Daoy (cell line): ENCODE data around the gene IWS1. TPM values are rescaled to one million over a fixed set of nuclear protein-coding genes. Genes with fewer than 3 reads are reported as not detected.
"Not testable (repeated sequence)": the region's sequence is repeated elsewhere in the genome, so short reads cannot be mapped to it uniquely, and the experiment has no call there.

Source experiments
- DNase-seq: peaks from one replicate; pipeline ENCODE4 v3.0.0-alpha.2; 2015; ENCODE audit warnings: low read depth
- total RNA-seq: library from RNA; depleted of rRNA; stranded (reverse); fragments of >200 nt; shearing (Covaris generic); gene quantifications from 2 replicates; pipeline ENCODE4 v1.2.3, GENCODE V29; 2014; rRNA removed

Gene IWS1
- total RNA-seq: 54.6 and 98.3 TPM in 2 replicates

DNA sequence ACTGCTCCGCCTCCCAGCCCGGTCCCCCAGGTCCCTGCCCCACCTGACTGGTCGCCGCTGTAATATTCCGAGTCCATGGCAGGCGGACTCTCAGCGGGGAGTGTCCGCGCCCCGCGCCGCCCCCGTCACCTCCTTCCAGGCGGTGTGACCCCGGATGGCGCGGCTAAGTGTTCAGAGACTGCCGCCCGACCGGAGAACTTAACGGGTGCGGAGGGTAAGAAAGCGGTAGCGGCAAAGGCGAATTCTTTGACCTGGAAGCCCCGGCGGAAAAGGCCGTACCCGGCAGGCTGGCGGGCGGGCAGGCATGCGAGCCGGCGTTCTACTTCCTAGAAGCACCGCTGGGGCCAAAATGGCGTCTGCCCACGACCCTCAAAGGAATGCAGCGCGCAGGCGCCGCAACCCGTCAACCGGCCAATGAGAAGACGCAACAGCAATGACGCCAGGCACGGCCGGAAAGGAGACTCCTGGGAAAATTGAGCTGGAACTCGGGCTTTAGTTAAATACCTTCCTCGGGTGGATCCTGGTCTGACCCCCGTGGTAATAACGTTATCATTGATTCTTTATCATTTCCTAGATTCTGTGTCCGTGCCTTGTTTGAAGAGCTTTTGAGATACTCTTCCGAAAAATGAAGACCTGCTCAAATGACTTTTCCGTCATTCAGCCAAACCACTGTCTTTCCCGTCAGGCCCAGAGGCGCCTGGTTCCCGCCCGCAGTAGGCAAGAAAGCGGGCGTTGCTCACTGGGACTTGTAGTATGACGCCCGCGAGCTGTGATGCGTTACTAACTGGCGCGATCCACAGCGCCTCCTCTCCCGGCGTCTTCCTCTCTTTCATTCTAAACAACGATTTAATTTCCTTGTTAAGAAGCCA lies at the start of gene IWS1:
Gene IWS1, minus strand, starts transcription at position 358 of the 869 bp plus-strand sequence. Its CDS starts 281 bp downstream, at position 77.
- peak; percentile 97 for DNase-seq

DNA sequence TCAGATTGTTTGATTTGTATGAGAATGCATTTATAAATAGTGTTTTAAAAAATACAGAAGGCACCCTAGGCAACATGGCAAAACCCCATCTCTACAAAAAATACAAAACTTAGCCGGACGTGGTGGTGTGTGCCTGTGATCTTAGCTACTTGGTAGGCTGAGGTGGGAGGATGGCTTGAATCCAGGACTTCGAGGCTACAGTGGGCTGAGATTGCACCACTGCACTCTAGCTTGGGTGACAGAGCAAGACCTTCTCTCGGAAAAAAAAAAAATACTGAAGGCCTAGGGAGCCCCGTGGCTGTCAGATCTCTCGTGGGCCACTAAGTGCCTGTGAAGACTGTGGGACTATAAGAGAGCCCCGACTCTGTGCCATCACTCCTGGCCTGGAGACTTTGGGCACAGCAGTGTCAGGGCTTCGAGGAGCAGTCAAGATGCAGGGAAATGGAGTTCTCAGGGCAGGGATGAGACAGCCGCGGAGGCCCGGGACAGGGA lies 49.7 kb upstream of the IWS1 start:
- no peak for DNase-seq

DNA sequence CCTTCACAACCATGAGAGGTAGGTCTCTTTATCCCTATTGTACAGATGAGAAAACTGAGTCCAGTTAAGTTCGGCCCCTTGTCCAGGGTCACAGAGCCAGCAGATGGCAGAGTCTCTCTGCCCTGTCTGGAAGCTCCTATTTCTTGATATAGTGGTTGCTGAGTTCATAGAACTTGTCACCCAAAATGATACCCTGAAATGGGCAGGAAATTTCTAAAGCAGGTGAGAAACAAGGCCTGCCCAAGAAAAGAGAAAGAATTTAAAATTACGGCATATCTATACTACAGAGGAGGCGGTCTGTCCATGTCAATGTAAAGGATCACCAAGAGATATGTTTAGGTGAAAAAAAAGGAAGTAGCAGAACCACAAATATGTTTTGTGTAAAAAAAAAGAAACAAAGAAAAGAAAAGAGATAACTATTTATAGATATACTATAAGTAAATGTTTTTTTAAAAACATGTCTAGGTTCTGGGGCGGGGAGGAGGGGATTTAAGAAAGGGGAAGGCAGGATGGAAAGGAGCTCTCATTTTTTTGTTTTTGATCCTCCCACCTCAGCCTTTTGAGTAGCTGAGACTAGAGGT lies 49.0 kb upstream of the IWS1 start:
- no peak for DNase-seq

DNA sequence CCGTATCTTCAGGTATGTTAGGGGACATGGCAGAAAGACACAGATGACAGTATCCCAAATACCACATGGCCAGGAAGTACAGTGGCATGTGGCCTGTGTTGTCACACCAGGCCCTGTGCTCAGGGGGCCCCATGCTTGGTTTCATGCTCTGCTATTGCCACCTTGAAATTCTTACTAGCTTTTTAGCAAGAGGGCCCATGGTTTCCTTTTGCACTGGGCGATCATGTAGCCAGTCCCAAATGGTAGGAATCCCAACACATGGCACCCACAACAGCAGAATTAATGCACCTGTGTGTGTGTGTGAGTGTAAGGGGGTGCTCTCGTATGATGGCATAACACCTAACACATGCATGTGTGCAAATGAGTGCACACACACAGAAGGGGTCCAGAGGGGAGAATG lies 48.4 kb upstream of the IWS1 start:
- DNase-seq: no peak

DNA sequence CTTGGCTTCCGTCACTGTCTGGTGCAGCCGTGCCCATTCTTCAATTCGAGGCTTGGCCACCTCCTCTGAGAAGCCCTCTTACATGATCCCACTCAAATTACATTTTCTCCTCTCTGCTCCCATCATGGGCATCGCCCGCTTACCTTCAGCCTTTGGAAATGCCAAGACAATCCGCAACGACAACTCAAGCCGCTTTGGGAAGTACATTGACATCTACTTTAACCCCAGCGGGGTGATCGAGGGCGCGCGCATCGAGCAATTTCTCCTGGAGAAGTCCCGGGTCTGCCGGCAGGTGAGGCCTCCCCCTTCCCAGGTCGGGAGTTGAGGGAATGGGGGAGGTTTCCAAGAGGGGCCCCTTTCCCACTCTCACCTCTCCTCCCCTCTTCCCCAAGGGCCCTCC lies 47.5 kb upstream of the IWS1 start:
- no peak for DNase-seq

DNA sequence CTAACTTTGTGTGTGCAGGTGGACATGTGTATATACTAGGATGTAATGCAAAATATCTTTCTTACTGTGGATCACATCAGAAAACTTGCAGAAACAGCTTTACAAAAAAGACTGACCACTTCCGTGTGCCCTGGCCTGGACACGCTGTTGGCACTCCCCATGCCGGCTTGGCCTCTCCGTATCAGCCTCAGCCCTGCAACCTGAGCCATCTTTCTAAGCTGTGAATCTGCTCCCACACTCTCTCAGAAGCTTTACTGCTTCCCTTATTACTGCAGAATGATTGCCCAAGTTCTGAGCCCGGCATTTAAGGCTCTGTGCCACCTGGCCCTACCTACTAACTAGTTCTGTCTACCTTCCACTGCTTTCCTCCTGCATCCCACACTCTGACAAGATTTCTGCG lies 47.0 kb upstream of the IWS1 start:
- DNase-seq: no peak

DNA sequence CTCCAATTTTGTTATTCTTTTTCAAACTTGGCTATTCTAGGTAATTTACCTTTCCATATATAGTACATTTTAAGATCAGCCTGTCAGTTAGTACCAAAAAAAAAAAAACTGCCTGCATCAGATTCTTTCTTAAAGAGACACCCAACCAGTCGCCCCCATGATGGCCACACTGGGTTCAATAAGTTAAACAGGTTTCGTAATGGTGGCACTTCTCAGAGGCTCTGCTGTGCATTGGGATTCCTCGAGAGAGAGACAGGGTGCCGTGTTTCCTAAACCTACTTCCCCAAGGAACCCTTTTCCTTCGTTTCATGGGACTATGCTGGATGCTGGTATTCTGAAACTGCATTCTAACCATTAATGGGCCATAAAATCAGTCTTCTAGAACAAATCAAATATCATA lies 46.6 kb upstream of the IWS1 start:
- no peak for DNase-seq

DNA sequence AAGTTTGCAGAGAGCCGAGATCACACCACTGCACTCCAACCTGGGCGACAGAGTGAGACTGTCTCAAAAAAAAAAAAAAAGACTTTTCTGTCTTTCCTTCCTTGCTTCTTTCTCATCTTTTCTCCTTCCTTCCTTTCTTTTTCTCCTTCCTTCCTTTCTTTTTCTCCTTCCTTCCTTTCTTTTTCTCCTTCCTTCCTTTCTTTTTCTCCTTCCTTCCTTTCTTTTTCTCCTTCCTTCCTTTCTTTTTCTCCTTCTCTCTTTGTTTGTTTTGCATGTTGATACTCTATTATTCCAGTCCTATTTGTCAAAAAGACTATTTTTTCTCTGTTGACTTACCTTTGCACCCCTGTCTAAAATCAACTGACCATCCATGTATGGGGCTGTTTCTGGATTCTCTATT lies 46.1 kb upstream of the IWS1 start:
- not testable (repeated sequence) for DNase-seq

DNA sequence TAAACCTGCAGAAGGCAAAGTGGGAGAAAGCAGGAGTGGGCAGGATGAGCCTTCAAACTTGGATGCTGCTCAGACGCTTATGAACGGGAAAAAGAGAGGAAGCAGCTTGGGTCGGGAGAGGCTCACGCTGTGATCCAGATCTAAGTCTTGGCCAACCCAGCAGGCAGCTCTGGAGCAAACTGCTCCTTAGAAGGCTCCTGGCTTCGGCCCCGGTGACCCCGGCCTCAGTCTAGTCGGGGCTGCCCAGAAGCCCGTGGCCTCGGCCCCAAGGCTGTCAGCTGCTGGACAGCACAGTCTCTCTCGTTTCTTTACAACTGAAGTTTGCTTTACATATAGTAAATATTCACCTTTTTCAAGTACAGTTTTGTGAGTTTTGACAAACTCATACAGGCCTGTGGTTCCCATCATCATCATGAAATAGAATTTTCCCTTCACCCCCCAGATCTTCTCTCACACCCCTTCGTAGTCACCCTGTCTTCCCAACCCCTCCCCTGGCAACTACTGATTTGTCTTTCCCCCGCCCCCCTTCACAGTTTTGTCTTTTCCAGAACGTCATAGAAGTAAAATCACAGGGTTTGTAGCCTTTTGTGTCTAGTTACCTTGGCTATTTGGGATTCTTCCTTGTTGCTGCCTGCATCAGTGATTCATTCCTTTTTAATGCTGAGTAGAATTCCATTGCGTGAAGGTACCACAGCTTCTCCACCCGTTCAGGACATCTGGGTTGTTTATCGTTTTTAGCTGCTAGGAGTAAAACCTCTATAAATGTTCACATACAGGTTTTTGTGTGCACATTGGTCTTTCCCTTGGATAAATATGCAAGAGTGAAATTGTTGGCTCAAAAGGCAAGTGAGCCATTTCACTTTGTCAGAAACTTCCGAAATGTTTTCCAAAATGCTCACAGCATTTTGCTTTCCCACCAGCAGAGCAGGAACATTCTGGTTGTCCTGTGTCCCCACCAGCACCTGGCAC lies 44.3 kb upstream of the IWS1 start:
- no peak for DNase-seq

DNA sequence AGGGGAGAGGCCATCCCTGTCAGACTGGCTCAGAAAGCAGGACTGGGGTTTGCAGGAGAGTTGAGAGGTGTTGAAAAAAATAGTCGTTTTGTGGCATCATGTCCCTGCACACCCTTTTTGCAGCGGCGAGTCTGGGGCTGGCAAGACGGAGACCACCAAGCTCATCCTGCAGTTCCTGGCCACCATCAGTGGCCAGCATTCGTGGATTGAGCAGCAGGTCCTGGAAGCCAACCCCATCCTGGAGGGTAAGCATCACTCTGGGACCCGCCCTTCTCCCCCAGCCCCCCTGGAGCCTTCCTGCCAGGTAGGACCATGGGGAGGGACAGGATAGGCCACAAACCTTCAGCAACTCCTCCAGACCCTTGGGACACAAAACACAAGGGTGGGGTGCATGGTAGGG lies 43.4 kb upstream of the IWS1 start:
- no peak for DNase-seq

DNA sequence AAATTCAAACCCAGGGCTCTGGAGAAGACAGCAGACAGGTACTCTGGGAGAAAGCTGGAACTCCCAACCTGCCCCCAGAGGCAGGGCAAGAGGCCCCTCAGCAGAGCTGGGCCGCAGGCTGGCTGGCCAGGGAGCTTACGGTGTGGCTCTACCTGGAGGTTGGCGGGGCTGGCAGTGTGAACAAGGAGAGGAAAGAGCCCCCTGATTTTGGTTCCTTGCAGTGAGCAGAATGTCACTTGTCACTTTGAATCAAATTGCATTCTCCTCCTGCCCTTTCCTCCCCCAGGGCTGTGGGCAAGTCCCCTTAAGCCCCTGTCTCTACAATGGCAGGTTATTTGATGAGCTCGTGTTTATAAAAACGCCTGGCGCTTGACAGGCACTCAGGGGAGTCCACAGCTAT lies 41.8 kb upstream of the IWS1 start:
- DNase-seq: no peak

DNA sequence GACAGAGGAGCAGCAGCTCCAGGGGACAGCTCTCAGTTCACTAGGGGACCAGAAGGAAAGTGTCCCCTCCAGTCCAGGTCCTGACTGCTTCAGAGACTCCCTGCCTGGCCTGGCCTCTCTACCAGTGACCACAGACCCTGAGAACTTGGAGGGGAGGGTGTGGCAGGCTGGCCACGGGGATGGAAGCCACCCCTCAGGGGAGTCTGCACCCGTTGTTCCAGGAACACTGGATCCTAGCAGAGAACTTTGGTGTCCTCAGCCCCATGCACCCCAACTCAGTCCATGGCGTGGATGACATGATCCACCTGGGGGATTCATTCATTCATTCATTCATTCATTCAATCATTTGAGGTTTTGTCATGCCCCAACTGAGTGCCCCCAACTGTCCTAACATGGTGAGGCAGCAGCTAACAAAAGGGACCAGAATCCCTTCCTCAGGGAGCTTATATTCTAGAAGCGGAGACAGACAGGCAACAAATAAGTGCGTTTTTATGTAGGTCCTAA lies 41.1 kb upstream of the IWS1 start:
- DNase-seq: no peak

DNA sequence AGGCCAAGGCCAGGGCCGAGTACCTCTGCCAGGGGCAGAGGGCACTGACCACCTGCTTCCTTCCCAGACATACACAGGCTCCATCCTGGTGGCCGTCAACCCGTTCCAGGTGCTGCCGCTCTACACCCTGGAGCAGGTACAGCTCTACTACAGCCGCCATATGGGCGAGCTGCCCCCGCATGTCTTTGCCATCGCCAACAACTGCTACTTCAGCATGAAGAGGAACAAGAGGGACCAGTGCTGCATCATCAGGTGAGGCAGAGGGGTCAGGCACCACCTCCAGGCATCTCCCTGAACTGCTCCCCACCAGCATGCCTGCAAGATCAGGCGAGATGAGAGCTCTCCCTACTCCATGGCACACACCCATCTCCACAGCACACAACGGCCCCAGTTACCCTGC lies 40.3 kb upstream of the IWS1 start:
- DNase-seq: no peak

DNA sequence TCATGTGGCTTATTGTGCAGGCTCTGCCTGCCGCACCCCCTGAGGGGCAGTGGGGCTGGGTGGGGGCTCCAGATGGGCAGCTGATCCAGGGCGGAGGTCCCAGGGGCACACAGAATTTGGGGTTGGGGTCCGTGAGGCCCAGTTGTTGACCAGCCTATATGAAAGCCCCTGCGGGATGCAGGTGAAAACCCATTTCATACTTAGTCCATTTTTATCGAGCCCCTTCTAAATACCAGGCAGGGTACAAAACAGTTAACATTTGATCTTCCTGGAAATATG lies 39.8 kb upstream of the IWS1 start:
- DNase-seq: no peak

DNA sequence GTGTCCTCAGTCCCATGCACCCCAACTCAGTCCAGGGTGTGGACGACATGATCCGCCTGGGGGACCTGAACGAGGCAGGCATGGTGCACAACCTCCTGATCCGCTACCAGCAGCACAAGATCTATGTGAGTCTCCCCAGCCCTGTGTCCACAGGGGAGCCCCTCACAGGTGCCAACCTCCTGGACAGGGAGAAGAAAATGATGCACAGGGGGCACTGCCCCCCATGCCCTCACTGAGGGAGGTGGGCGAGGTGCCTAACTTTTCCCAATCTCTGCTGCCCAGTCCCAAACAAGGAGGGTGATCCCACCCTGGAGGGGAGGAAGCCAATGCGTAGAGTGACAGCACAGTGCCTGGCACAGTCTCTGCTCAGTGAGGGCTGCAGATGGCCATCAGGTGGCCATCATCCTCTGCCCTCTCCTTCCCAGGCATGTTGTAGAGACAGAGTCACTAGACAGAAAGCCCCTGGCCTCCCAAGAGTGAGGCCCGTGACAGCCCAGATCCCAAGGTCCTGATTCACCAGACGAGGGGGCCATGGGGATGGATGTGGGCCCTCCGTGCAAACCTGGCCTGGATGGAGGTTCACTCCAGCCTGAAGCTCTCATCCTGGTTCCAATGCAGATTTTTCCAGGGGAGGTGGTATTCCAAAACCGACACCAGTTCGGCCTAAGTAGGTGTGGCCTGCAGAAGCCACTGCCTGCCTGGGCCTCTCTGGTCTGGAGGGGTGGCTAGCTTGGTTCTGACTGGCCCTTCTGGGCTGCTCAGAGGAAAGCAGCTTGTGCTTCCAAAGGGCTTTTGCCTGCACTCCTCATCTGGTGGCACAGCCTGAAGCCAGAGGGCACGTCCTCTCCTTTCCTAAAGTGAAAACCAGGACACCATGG lies 39.2 kb upstream of the IWS1 start:
- DNase-seq: no peak

DNA sequence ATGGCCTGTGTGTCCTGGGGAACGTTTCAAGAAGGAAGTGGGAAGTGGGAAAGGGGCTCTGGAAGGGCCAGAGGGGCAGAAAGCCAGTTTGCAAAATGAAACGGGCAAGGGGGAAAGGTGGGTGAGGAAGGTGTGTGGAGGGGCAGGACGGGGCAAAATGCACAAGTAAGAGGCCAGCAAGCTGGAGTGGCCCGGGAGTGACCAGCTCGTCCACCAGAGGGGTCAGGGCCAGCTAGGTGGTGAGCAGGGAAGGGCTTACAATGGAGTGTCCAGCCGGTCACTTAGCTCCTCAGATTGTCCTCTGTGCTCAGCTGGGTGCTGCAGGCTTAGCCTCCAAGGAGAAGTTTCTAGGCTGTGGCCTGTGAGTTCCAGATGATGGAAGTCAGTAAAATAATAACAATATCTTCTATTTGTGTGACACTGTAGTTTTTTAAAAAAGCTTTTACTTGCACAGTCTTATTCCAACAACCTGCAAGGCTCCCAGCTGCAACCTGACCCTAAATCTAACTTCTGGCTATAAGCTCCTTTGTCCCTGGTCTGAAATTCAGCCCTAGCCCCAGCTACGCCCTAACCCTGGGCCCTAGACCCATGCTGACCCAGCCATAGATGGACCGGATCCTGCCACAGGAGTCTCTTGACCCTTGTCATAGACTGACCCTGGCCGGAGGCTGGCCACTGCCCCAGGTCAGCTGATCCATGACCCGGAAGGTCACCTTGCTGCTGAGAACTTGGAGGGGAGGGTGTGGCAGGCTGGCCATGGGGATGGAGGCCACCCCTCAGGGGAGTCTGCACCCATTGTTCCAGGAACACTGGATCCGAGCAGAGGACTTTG lies 38.4 kb upstream of the IWS1 start:
- DNase-seq: no peak

DNA sequence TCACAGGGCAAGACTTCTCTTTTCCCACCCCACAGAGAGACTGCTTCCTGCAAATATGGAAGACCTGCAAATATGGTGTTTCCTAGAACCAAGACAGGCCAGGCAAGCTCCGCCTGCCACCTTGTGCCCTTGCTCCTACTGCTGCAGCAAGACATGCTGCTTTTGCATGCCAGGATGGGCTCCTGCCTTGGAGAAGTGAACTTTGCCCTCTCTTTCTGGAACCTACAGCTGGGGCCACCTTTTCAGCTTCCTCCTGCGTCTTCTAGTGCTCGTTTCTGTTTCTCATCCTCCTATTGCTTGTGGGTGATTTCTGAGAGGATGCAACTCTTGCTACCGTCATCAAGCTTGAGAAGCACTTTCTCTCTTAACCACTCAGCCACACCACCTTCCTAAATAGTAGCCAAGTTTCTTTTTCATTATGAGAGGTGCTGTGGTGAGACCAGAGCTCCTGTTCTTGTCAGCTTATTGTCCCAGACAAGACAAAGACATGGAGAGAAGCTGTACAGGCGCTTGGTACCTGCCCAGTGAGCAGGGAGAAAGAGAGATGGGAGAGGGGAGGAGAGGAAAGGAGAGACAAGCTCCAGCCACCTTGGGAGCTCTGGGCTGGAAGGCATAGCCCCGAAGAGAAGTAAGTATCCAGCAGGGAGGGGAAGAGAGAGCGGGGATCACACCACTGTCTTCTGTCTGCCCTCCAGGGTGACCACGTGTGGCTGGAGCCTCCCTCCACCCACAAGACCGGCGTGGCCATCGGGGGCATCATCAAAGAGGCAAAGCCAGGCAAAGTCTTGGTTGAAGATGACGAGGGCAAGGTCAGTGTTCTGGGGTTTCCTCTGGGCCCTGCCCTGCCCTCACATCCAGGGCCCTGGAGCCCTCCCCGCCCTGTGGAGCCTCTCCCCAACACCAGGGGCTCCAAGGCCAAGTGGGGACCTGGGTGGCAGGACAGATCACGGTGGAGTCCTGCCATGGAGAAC lies 37.5 kb upstream of the IWS1 start:
- no peak for DNase-seq

DNA sequence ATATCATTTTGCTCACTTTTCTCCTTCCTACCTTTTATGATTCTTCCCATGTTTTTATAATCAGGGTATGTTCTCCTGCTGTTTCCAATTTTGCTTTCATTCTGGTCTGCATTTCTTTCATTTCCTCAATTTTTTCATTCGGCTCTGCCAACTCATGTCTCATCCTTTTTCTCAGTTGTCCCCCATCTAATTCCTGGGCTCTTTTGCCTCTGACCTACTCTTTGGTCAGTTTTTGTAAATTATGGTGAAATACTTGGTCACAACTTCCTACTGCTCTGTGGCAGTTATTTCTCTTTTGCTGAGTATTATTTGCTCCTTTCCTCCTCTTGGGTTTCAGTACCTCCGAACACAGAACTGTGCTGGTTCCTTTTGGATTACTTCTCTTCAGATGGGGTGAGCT lies 36.6 kb upstream of the IWS1 start:
- no peak for DNase-seq

DNA sequence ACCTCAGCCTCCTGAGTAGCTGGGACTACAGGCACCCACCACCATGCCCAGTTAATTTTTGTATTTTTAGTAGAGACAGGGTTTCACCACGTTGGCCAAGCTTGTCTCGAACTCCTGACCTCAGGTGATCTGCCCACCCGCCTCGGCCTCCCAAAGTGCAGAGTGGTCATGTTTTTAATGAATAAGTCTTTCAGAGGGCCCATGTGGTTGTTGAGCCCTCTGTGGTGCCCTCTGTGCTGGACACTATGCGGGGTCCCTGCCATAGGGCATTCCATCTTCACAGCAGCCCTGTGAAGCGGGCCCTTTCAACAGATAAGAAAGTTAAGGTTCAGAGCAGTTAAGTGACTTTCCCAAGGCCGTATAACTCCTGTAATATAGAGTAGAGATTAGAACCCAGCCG lies 35.1 kb upstream of the IWS1 start:
- DNase-seq: no peak
